K562 (cell line): ENCODE results near the gene YLPM1. TPM values are rescaled to one million over a fixed set of nuclear protein-coding genes. Genes with fewer than 3 reads are reported as not detected.

Source experiments
- ATF7 ChIP-seq: fragments of 450-650 bp; IDR thresholded peaks from 2 replicates; pipeline ENCODE4 v1.7.1; 2014; ENCODE audit warnings: mild to moderate bottlenecking, moderate library complexity
- CCNT2 ChIP-seq: IDR thresholded peaks from 2 replicates; pipeline ENCODE4 v1.6.1; 2011; ENCODE audit warnings: borderline replicate concordance, low read depth, mild to moderate bottlenecking, moderate library complexity, mixed read lengths, low read length; ENCODE audit not compliant: insufficient read length; ENCODE audit errors: extremely low read depth
- CSDE1 ChIP-seq, 2 experiments: fragments of 450-650 bp; IDR thresholded peaks; 2 replicates each; pipeline ENCODE4 v1.6.1; 2016; ENCODE audit warnings: mild to moderate bottlenecking in 1 of 2
- E2F3 ChIP-seq: fragments of 250-450 bp; sonication (Bioruptor Pico); IDR thresholded peaks from 2 replicates; pipeline ENCODE4 v1.4.0; 2020; ENCODE audit warnings: mild to moderate bottlenecking
- FOSL1 ChIP-seq: fragments of 200-800 bp; sonication (Bioruptor generic); conservative IDR thresholded peaks from 2 replicates; pipeline ENCODE4 v1.6.1; 2016; ENCODE audit warnings: missing genetic modification characterization, missing compliant biosample characterization
- FOXK2 ChIP-seq, 2 experiments: fragments of 450-650 bp; IDR thresholded peaks in 1 of 2; conservative IDR thresholded peaks in 1 of 2; 2 replicates each; pipeline ENCODE4 v1.6.1; 2016; ENCODE audit warnings: low read depth in 2 of 2, mild to moderate bottlenecking in 1 of 2
- ILF3 ChIP-seq: fragments of 450-650 bp; IDR thresholded peaks from 2 replicates; pipeline ENCODE4 v1.6.1; 2018; ENCODE audit warnings: antibody characterized with exemption, mild to moderate bottlenecking, moderate library complexity, borderline replicate concordance
- MBD2 ChIP-seq: sonication (generic); IDR thresholded peaks from 2 replicates; pipeline ENCODE4 v1.6.1; 2016; ENCODE audit warnings: low read depth, borderline replicate concordance
- NR3C1 ChIP-seq: sonication (generic); formaldehyde crosslinking; IDR thresholded peaks from 2 replicates; pipeline ENCODE4 v1.8.1; 2022; ENCODE audit warnings: missing genetic modification reagents
- RBM25 ChIP-seq: fragments of 200-400 bp; formaldehyde crosslinking; IDR thresholded peaks from 2 replicates; pipeline ENCODE4 v1.6.1; 2018; ENCODE audit warnings: low read length, low read depth, moderate library complexity; ENCODE audit not compliant: severe bottlenecking
- SIRT6 ChIP-seq: IDR thresholded peaks from one replicate; pipeline ENCODE4 v1.6.1; 2012; ENCODE audit warnings: low read depth, mild to moderate bottlenecking, control low read depth, inconsistent platforms, low read length, moderate library complexity
- SRF ChIP-seq, 2 experiments: fragments of 250-450, 450-650 bp in 1 of 2; sonication (Bioruptor Pico) in 1 of 2; sonication (generic) in 1 of 2; formaldehyde crosslinking; IDR thresholded peaks; 2 replicates each; pipeline versions ENCODE4 v1.5.0 to v1.5.1; 2020 to 2022; ENCODE audit warnings: mild to moderate bottlenecking in 1 of 2, missing genetic modification reagents in 1 of 2
- SRSF7 ChIP-seq: fragments of 200-400 bp; formaldehyde crosslinking; optimal IDR thresholded peaks from 2 replicates; pipeline ENCODE3; 2017; ENCODE audit warnings: mild to moderate bottlenecking, low read depth, low read length
- STAT6 ChIP-seq: sonication (generic); formaldehyde crosslinking; IDR thresholded peaks from 2 replicates; pipeline ENCODE4 v1.8.1; 2023; ENCODE audit warnings: mild to moderate bottlenecking, missing genetic modification reagents
- ZFP30 ChIP-seq: fragments of 250-450 bp; sonication (Bioruptor Pico); IDR thresholded peaks from 2 replicates; pipeline ENCODE4 v1.8.0; 2022; ENCODE audit warnings: moderate library complexity, mild to moderate bottlenecking, inconsistent platforms, borderline replicate concordance
- ZFP91 ChIP-seq: sonication (generic); formaldehyde crosslinking; IDR thresholded peaks from 2 replicates; pipeline ENCODE4 v1.8.0; 2022; ENCODE audit warnings: mild to moderate bottlenecking, missing genetic modification reagents
- ZHX1 ChIP-seq: fragments of 150-350 bp; conservative IDR thresholded peaks from 2 replicates; pipeline ENCODE4 v1.6.1; 2014; ENCODE audit warnings: low read length
- ZNF408 ChIP-seq: fragments of 250-450 bp; sonication (Bioruptor Pico); IDR thresholded peaks from 2 replicates; pipeline ENCODE4 v1.4.0; 2020; ENCODE audit warnings: low read depth, mild to moderate bottlenecking, moderate library complexity
- ZNF561 ChIP-seq: fragments of 450-650 bp; formaldehyde crosslinking; conservative IDR thresholded peaks from 2 replicates; pipeline ENCODE4 v1.4.0; 2020; ENCODE audit warnings: mild to moderate bottlenecking, moderate library complexity
- ZNF589 ChIP-seq: fragments of 200-800 bp; sonication (Bioruptor generic); IDR thresholded peaks from 2 replicates; pipeline ENCODE4 v1.6.1; 2016; ENCODE audit warnings: low read depth, missing genetic modification characterization, missing compliant biosample characterization
- ZNF785 ChIP-seq: fragments of 250-450 bp; sonication (Bioruptor Pico); IDR thresholded peaks from 2 replicates; pipeline ENCODE4 v1.4.0; 2020; ENCODE audit warnings: mild to moderate bottlenecking
- polyA plus RNA-seq, 8 experiments: library from polyadenylated mRNA; depleted of rRNA in 4 of 8; stranded (reverse) in 5 of 8; unstranded in 3 of 8; fragments of >200 nt; fragmentation: Nextera tagmentation in 2 of 8; fragmentation: Illumina TruSeq in 1 of 8; extraction: Ambion mirVana in 2 of 8; extraction: Trizol in 1 of 8; gene quantifications; 2 replicates each; pipeline versions ENCODE4 v1.2.1 to v1.2.3, GENCODE V29; 2011 to 2014; ENCODE audit warnings: inconsistent platforms in 1 of 8, missing spikeins in 1 of 8
- total RNA-seq, 7 experiments: library from RNA; depleted of rRNA in 6 of 7; stranded (reverse); fragments of >200 nt in 6 of 7; fragmentation: Illumina TruSeq in 2 of 7; extraction: Trizol in 2 of 7; gene quantifications; 2 replicates each; pipeline versions ENCODE4 v1.2.1 to v1.2.3, GENCODE V29; 2011 to 2021; ENCODE audit warnings: low replicate concordance in 1 of 7

The YLPM1 gene
- total and polyA plus RNA-seq, 9 of the 15 experiments (the other 6 are each of a cell fraction or from before 2014, with no cell fraction given), result 7.2 to 32.7 (median 14.6) TPM

GRCh38 chr14:74762917-74763802, at the start of gene YLPM1 (continued):
- TF ChIP-seq ZFP91 (CRISPR knock-in tag), result no peak
- TF ChIP-seq ILF3, result no peak
- peak; percentile 32; the same call in 1 of the 2 replicates for TF ChIP-seq MBD2
- TF ChIP-seq SIRT6, result no peak
- no peak for TF ChIP-seq E2F3 (CRISPR knock-in tag)
- TF ChIP-seq FOSL1 (tag), result 0 out of 2 replicates have a peak, but pooled peaks have one; percentile 19
- no peak for TF ChIP-seq ZNF561 (CRISPR knock-in tag)
- TF ChIP-seq ZFP30 (CRISPR knock-in tag), result no peak
- TF ChIP-seq SRSF7, result no peak
- TF ChIP-seq FOXK2 (conservative IDR thresholded peaks at IDR 0.05 in 1 of 2, IDR thresholded peaks at IDR 0.05 in 1 of 2; ENCODE audit: low read depth in 2 of 2), result peak in 1 of 2 experiments; percentile 59; a peak in 1 of 4 replicates
- no peak for TF ChIP-seq ZNF408 (CRISPR knock-in tag)
- peak; percentile 76 for TF ChIP-seq ATF7
- TF ChIP-seq ZNF785 (CRISPR knock-in tag), result no peak
- no peak for TF ChIP-seq ZNF589 (CRISPR knock-in tag)
- no peak for TF ChIP-seq ZHX1
- no peak; a peak in 1 of 4 replicates for TF ChIP-seq CSDE1 (IDR thresholded peaks at IDR 0.05)
- TF ChIP-seq STAT6 (CRISPR knock-in tag), result no peak
- no peak for TF ChIP-seq NR3C1 (CRISPR knock-in tag)
- peak; percentile 63 for TF ChIP-seq CCNT2
- TF ChIP-seq RBM25, result no peak
- peak in 1 of 2 experiments; percentile 34; a peak in 1 of 4 replicates for TF ChIP-seq SRF (CRISPR knock-in tag; IDR thresholded peaks at IDR 0.05)
